ENCODE measurements around the gene LSM14A. TPM values are rescaled to one million over a fixed set of nuclear protein-coding genes. Genes with fewer than 3 reads are reported as not detected.

Gene LSM14A
- total and polyA plus RNA-seq, 2 of the 13 experiments (the other 11 are each of a cell fraction or from before 2014, with no cell fraction given): 77.0 to 83.6 TPM

GRCh38 chr19:34172661-34173192, 423 bp downstream of the LSM14A start (continued):
- TF ChIP-seq RERE (CRISPR knock-in tag; IDR thresholded peaks at IDR 0.05; ENCODE audit: low read depth): no peak
- TF ChIP-seq SMAD1 (CRISPR knock-in tag; IDR thresholded peaks at IDR 0.05; ENCODE audit: borderline replicate concordance, low read depth): no peak
- no peak for TF ChIP-seq ZBTB26 (CRISPR knock-in tag; IDR thresholded peaks at IDR 0.05; ENCODE audit: borderline replicate concordance)
- no peak for TF ChIP-seq KDM3A (CRISPR knock-in tag; IDR thresholded peaks at IDR 0.05; ENCODE audit: low read depth)
- 0 out of 2 replicates have a peak, but pooled peaks have one; percentile 53 for TF ChIP-seq ZNF350 (CRISPR knock-in tag; IDR thresholded peaks at IDR 0.05; ENCODE audit: borderline replicate concordance, low read depth)
- no peak for TF ChIP-seq FLYWCH1 (CRISPR knock-in tag; IDR thresholded peaks at IDR 0.05)
- TF ChIP-seq GPBP1L1 (CRISPR knock-in tag; IDR thresholded peaks at IDR 0.05): no peak
- TF ChIP-seq ADNP (CRISPR knock-in tag; IDR thresholded peaks at IDR 0.05): no peak
- TF ChIP-seq ATF4 (CRISPR knock-in tag; IDR thresholded peaks at IDR 0.05): no peak
- TF ChIP-seq NR1H2 (CRISPR knock-in tag; IDR thresholded peaks at IDR 0.05; ENCODE audit: borderline replicate concordance, low read depth): no peak
- no peak for TF ChIP-seq U2AF1 (optimal IDR thresholded peaks at IDR 0.05; ENCODE audit: low read depth, low read length)
- no peak for TF ChIP-seq SMAD3 (CRISPR knock-in tag; IDR thresholded peaks at IDR 0.05)
- no peak for TF ChIP-seq ZNF12 (CRISPR knock-in tag; IDR thresholded peaks at IDR 0.05)
- TF ChIP-seq ZBTB38 (CRISPR knock-in tag; IDR thresholded peaks at IDR 0.05): no peak
- no peak for TF ChIP-seq ZNF3 (CRISPR knock-in tag; IDR thresholded peaks at IDR 0.05)
- no peak for TF ChIP-seq THAP8 (CRISPR knock-in tag; IDR thresholded peaks at IDR 0.05; ENCODE audit: borderline replicate concordance)
- TF ChIP-seq ZNF615 (CRISPR knock-in tag; IDR thresholded peaks at IDR 0.05; ENCODE audit: borderline replicate concordance): no peak
